GM12891 (cell line): ENCODE data around the gene ANKRD27.

Experiments used
- DNase-seq: peaks from one replicate; pipeline ENCODE4 v3.0.0; 2011; ENCODE audit warnings: low spot score; ENCODE audit not compliant: insufficient read length
- FAIRE-seq: peaks from 2 replicates; lab custom pipeline; 2011; peaks lifted over from hg19 to GRCh38; lab: Jason Lieb, UNC
- PAX5 ChIP-seq: IDR thresholded peaks from 2 replicates; pipeline ENCODE4 v1.6.1; 2011; ENCODE audit warnings: low read length, moderate library complexity, mild to moderate bottlenecking; ENCODE audit not compliant: insufficient read depth, severe bottlenecking
- POLR2A ChIP-seq: IDR thresholded peaks from 2 replicates; pipeline ENCODE4 v1.6.1; 2011; ENCODE audit warnings: low read depth, low read length, control low read depth
- POLR2AphosphoS5 ChIP-seq: IDR thresholded peaks from 2 replicates; pipeline ENCODE4 v1.6.1; 2011; ENCODE audit warnings: low read depth, low read length, control low read depth
- POU2F2 ChIP-seq: IDR thresholded peaks from 2 replicates; pipeline ENCODE4 v1.6.1; 2011; ENCODE audit warnings: low read depth, mild to moderate bottlenecking, control low read depth, low read length, moderate library complexity
- SPI1 ChIP-seq: IDR thresholded peaks from 2 replicates; pipeline ENCODE4 v1.6.1; 2011; ENCODE audit warnings: low read depth, low read length, control low read depth
- TAF1 ChIP-seq: IDR thresholded peaks from 2 replicates; pipeline ENCODE4 v1.6.1; 2011; ENCODE audit warnings: low read depth, low read length, control low read depth

Gene ANKRD27

GRCh38 chr19:32619051-32619685, 55.8 kb downstream of the ANKRD27 start:
- no peak for FAIRE-seq
- DNase-seq = no peak
- TF ChIP-seq POLR2AphosphoS5 (no peak), TAF1 (no peak), POU2F2 (no peak), POLR2A (no peak), SPI1 (no peak), PAX5 (no peak)

GRCh38 chr19:32615569-32615968, 59.4 kb downstream of the ANKRD27 start:
- FAIRE-seq (no peak), DNase-seq (no peak)
- TF ChIP-seq TAF1 (no peak), SPI1 (no peak), PAX5 (no peak), POLR2A (no peak), POLR2AphosphoS5 (no peak), POU2F2 (no peak)

DNA sequence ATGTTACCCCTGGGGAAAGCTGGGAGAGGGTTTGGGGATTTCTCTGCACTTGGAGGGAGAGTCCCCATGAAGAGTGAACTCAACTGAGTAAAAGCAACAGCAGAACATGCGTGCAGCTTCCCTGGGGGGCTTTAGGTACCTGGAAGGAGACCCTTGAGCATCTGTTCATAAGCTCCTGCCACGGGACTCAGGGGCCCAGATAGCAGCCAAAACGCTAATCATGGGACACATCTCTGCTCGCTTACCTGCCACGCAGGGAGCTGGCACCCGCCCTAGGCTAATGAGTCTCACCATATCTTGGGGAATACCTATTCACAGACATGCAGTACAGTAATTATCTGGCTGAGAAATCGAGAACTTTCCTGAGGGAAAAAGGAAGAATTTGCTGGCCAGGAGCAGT, 60.1 kb downstream of the ANKRD27 start:
- DNase-seq = no peak
- no peak for FAIRE-seq
- TF ChIP-seq POU2F2 = no peak
- no peak for TF ChIP-seq PAX5
- no peak for TF ChIP-seq SPI1
- TF ChIP-seq POLR2A = no peak
- no peak for TF ChIP-seq TAF1
- no peak for TF ChIP-seq POLR2AphosphoS5

DNA sequence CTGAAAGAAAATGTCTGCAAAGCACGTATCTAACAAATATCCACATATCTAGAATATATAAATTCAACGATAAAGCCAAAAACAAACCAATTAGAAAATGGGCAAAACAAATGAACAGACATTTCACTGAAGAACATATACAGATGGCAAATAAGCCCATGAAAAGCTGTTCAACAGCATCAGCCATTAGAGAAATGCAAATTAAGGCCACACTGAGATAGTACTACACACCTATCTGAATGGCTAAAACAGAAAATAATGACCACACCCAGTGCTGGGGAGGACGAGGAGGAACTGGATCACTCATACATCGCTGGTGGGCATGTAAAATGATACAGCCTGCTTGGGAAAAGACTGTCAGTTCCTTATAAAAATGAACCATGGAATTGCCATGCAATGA, 62.0 kb downstream of the ANKRD27 start:
- no peak for DNase-seq
- TF ChIP-seq TAF1 (no peak), POLR2A (no peak), PAX5 (no peak), POU2F2 (no peak), SPI1 (no peak), POLR2AphosphoS5 (no peak)
- no peak for FAIRE-seq

- TF ChIP-seq POU2F2 (no peak), POLR2AphosphoS5 (no peak), TAF1 (no peak), SPI1 (no peak), POLR2A (no peak), PAX5 (no peak)
- no peak for FAIRE-seq
- no peak for DNase-seq
These were observed 63.8 kb downstream of the ANKRD27 start for GRCh38 chr19:32611161-32611560.

DNA sequence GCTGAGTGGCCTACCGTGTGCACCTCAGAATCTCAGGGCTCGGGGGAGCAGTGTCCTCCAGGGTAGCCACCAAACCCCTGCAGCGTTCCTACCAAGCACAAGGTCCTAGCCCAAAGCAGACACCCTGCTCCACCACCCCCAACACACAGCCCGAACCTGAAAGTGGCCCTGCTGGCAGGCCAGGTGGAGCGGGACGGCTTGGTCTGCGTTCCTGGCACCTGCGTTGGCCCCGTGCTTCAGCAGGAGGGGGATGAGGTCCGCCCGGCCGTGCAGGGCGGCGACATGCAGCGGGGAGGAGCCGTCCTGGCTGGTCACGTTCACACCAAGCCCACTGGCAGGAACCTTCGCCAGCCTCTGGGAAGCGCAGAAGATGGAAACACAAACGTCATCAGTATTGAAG, 67.5 kb downstream of the ANKRD27 start:
- FAIRE-seq (no peak), DNase-seq (no peak)
- TF ChIP-seq TAF1 (no peak), SPI1 (no peak), POU2F2 (no peak), POLR2AphosphoS5 (no peak), POLR2A (no peak), PAX5 (no peak)

DNA sequence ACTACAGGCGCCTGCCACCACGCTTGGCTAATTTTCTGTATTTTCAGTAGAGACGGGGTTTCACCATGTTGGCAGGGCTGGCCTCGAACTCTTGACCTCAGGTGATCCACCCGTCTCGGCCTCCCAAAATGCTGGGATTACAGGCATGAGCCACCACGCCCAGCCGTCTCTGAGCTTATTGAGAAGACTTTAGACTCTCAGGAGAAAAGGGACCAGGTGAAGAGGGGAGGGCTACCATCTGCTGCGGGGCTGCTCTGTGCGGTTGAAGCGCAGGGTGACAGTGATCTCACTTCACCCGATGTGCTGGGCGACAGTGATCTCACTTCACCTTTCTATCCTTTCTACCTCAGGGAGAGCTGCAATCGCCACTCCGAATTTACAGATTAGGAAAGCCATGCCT, 68.7 kb downstream of the ANKRD27 start:
- FAIRE-seq (no peak), DNase-seq (no peak)
- TF ChIP-seq PAX5 = no peak
- no peak for TF ChIP-seq POU2F2
- TF ChIP-seq POLR2A = no peak
- TF ChIP-seq POLR2AphosphoS5 = no peak
- TF ChIP-seq TAF1 = no peak
- TF ChIP-seq SPI1 = no peak

- no peak for DNase-seq
- TF ChIP-seq SPI1 (no peak), TAF1 (no peak), POLR2A (no peak)
- no peak for FAIRE-seq
These were observed 69.4 kb downstream of the ANKRD27 start for GRCh38 chr19:32605544-32605943.

DNA sequence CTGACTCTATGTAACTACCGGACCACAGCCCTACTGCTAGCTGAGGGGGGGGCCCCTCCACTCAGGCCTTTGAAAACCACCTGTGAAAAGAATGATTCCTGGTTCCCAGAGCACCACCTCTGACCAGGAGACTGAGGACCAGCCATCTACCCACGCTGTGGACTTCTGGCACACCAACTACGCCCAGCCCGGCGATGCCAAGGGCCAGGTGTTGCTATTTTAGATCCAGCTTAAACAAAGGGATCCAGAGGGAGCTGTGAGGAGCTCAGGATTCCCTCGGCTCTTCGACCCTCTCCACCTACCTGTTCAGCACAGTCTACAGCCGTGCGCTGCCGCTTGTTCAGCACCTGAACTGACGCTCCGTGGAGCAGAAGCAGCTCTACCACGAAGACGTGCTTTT, 71.0 kb downstream of the ANKRD27 start:
- no peak for TF ChIP-seq POLR2A
- TF ChIP-seq PAX5 = no peak
- no peak for TF ChIP-seq TAF1
- no peak for TF ChIP-seq POU2F2
- TF ChIP-seq SPI1 = no peak
- no peak for TF ChIP-seq POLR2AphosphoS5
- no peak for DNase-seq
- no peak for FAIRE-seq

- TF ChIP-seq SPI1 (no peak), POLR2AphosphoS5 (no peak), POU2F2 (no peak), TAF1 (no peak), PAX5 (no peak), POLR2A (no peak)
- DNase-seq (no peak), FAIRE-seq (peak; percentile 76)
These were observed 75.2 kb downstream of the ANKRD27 start for GRCh38 chr19:32599736-32600157.
